ENCODE results near the gene EDC3. TPM values are rescaled to one million over a fixed set of nuclear protein-coding genes. Genes with fewer than 3 reads are reported as not detected.
"Not testable (repeated sequence)": the region's sequence is repeated elsewhere in the genome, so short reads cannot be mapped to it uniquely, and the experiment has no call there.

Gene EDC3
- total RNA-seq, 2 donors from 2014 or later: 6.7 to 9.2 TPM

- WGBS, 2 donors: 27 to 69% methylated on average over 1 to 5 of the region's 5 CpGs
- intact Hi-C loops (cut with DNase I): no loop called here
These were observed 37.0 kb upstream of the EDC3 start for GRCh38 chr15:74732846-74733245.

GRCh38 chr15:74730619-74731316 lies 34.9 kb upstream of the EDC3 start:
- no peak for DNase-seq
- Histone ChIP-seq H3K9me3 (no peaks in the 10 kb centered on the region), H3K36me3 (replicated peaks in 1 of 2; ENCODE audit: insufficient read depth in 1 of 2, low read depth in 2 of 2) (no peaks in the 10 kb centered on the region), H3K27ac (no peak overlapping the region), H3K4me1 (peaks cover 13% of the 10 kb centered on the region), H3K4me3 (no peak overlapping the region), H3K27me3 (peaks cover 0 to 6% of the 10 kb centered on the region in 2 donors)
- WGBS, 2 donors: 72 to 75% methylated on average over 7 of the region's 7 CpGs
- TF ChIP-seq POLR2A (IDR thresholded peaks at IDR 0.05) (no peak), CTCF (IDR thresholded peaks at IDR 0.05) (no peak)
- intact Hi-C loops (cut with DNase I): no loop called here
- no peak for ATAC-seq

More at GRCh38 chr15:74732846-74733245, 37.0 kb upstream of the EDC3 start:
- Histone ChIP-seq H3K9me3 (no peaks in the 10 kb centered on the region), H3K36me3 (replicated peaks in 1 of 2; ENCODE audit: insufficient read depth in 1 of 2, low read depth in 2 of 2) (no peaks in the 10 kb centered on the region), H3K27me3 (no peaks in the 10 kb centered on the region), H3K4me1 (no peaks in the 10 kb centered on the region), H3K4me3 (no peak overlapping the region), H3K27ac (no peak overlapping the region)
- no peak for TF ChIP-seq CTCF (IDR thresholded peaks at IDR 0.05)
- TF ChIP-seq POLR2A (IDR thresholded peaks at IDR 0.05): no peak
- DNase-seq (no peak), ATAC-seq (no peak)

GRCh38 chr15:74729372-74729771 lies 33.5 kb upstream of the EDC3 start:
- H3K9me3 ChIP-seq; H3K4me3 ChIP-seq; DNase-seq; H3K27ac ChIP-seq; H3K36me3 ChIP-seq (replicated peaks in 1 of 2; ENCODE audit: insufficient read depth in 1 of 2, low read depth in 2 of 2); intact Hi-C loops (cut with DNase I); ATAC-seq; H3K27me3 ChIP-seq: not testable (repeated sequence)
- H3K4me1 ChIP-seq: peaks cover 14% of the 10 kb centered on the region
- 76 to 77% methylated on average over 6 of the region's 6 CpGs for WGBS, 2 donors

- H3K27ac ChIP-seq; H3K27me3 ChIP-seq; DNase-seq; H3K36me3 ChIP-seq (replicated peaks in 1 of 2; ENCODE audit: insufficient read depth in 1 of 2, low read depth in 2 of 2); intact Hi-C loops (cut with DNase I); H3K9me3 ChIP-seq; ATAC-seq; H3K4me3 ChIP-seq: not testable (repeated sequence)
- peaks cover 14% of the 10 kb centered on the region for H3K4me1 ChIP-seq
- WGBS, 2 donors: 70% methylated on average over 24 of the region's 30 CpGs; no CpG with 5 or more reads in 1 of the 2 donors
These were observed 32.9 kb upstream of the EDC3 start for GRCh38 chr15:74728699-74729098.

GRCh38 chr15:74727727-74728126 lies 31.9 kb upstream of the EDC3 start:
- DNase-seq: no peak
- WGBS, 2 donors: 61 to 74% methylated on average over 7 of the region's 7 CpGs
- no peaks in the 10 kb centered on the region for H3K9me3 ChIP-seq
- intact Hi-C loops (cut with DNase I): no loop called here
- peaks cover 14% of the 10 kb centered on the region for H3K4me1 ChIP-seq
- H3K27ac ChIP-seq: no peak overlapping the region
- H3K36me3 ChIP-seq (replicated peaks in 1 of 2; ENCODE audit: insufficient read depth in 1 of 2, low read depth in 2 of 2): no peaks in the 10 kb centered on the region
- no peak for ATAC-seq
- no peak overlapping the region for H3K4me3 ChIP-seq
- H3K27me3 ChIP-seq: peaks cover 0 to 6% of the 10 kb centered on the region in 2 donors
- TF ChIP-seq CTCF (IDR thresholded peaks at IDR 0.05) (no peak), POLR2A (IDR thresholded peaks at IDR 0.05) (no peak)

GRCh38 chr15:74726774-74727164 lies 30.9 kb upstream of the EDC3 start:
- ATAC-seq (no peak), DNase-seq (no peak)
- TF ChIP-seq POLR2A (IDR thresholded peaks at IDR 0.05) (no peak), CTCF (IDR thresholded peaks at IDR 0.05) (no peak)
- intact Hi-C loops (cut with DNase I): no loop called here
- Histone ChIP-seq H3K36me3 (replicated peaks in 1 of 2; ENCODE audit: insufficient read depth in 1 of 2, low read depth in 2 of 2) (no peaks in the 10 kb centered on the region), H3K27me3 (peaks cover 0 to 6% of the 10 kb centered on the region in 2 donors), H3K27ac (no peak overlapping the region), H3K9me3 (no peaks in the 10 kb centered on the region), H3K4me3 (no peak overlapping the region), H3K4me1 (peaks cover 14% of the 10 kb centered on the region)
- 29 to 30% methylated on average over 21 to 24 of the region's 24 CpGs for WGBS, 2 donors
